IMR-90 (cell line): ENCODE data around the gene TMEM131. TPM values are rescaled to one million over a fixed set of nuclear protein-coding genes. Genes with fewer than 3 reads are reported as not detected.

ENCODE experiments used
- ATAC-seq: fragments of 200-7000 bp; cut with Tn5 transposase; 2 replicates; pipeline ENCODE4 v1.9.1; 2020; ENCODE audit warnings: low read depth, mild to moderate bottlenecking, moderate library complexity
- BruUV-seq: library from RNA; stranded (reverse); fragments of 400-500 nt; replicated peaks from 2 replicates; lab custom pipeline; 2021; lab: Mats Ljungman, UMichigan
- CTCF ChIA-PET: fragments of 300-600 bp; formaldehyde crosslinking; extraction: SDS; loops from one replicate; lab custom pipeline; 2021; ENCODE audit warnings: antibody characterized with exemption; lab: Yijun Ruan, JAX
- POLR2A ChIA-PET: fragments of 300-600 bp; sonication (Branson Sonifier 250); formaldehyde crosslinking; loops from one replicate; lab custom pipeline; 2022; ENCODE audit warnings: antibody characterized with exemption; ENCODE audit not compliant: unreplicated experiment; lab: Charles Lee
- DNase-seq: peaks from one replicate; pipeline ENCODE4 v3.0.0; 2013
- H2AFZ ChIP-seq: replicated peaks from 2 replicates; pipeline ENCODE3; 2013; ENCODE audit warnings: low read length, mild to moderate bottlenecking; ENCODE audit not compliant: poor library complexity
- H2AK5ac ChIP-seq: 2 replicates; pipeline ENCODE4 v1.6.1; 2013; ENCODE audit warnings: low read depth, low read length, inconsistent platforms
- H2AK9ac ChIP-seq: replicated peaks from 2 replicates; pipeline ENCODE3; 2013; ENCODE audit warnings: mild to moderate bottlenecking, low read depth, low read length, moderate library complexity; ENCODE audit not compliant: poor library complexity
- H2BK120ac ChIP-seq: 2 replicates; pipeline ENCODE4 v1.6.1; 2013; ENCODE audit warnings: low read depth, low read length, inconsistent platforms
- H2BK15ac ChIP-seq: 3 replicates; pipeline ENCODE4 v1.6.1; 2013; ENCODE audit warnings: low read depth, low read length, inconsistent platforms
- H2BK20ac ChIP-seq: 2 replicates; pipeline ENCODE4 v1.6.1; 2013; ENCODE audit warnings: low read depth, mild to moderate bottlenecking, inconsistent platforms, low read length, moderate library complexity
- H2BK5ac ChIP-seq: 2 replicates; pipeline ENCODE4 v1.6.1; 2013; ENCODE audit warnings: mild to moderate bottlenecking, low read depth, low read length, inconsistent platforms; ENCODE audit not compliant: poor library complexity, severe bottlenecking
- H3K14ac ChIP-seq: replicated peaks from 2 replicates; pipeline ENCODE4 v1.6.1; 2013; ENCODE audit warnings: low read depth, low read length, inconsistent platforms
- H3K18ac ChIP-seq: 2 replicates; pipeline ENCODE4 v1.6.1; 2013; ENCODE audit warnings: low read depth, low read length, control low read depth
- H3K23ac ChIP-seq: 2 replicates; pipeline ENCODE4 v1.6.1; 2013; ENCODE audit warnings: low read depth, low read length, inconsistent platforms
- H3K27ac ChIP-seq: 2 replicates; pipeline ENCODE4 v1.5.1; 2013; ENCODE audit warnings: mild to moderate bottlenecking, control low read depth, low read length; ENCODE audit not compliant: insufficient read depth
- H3K27me3 ChIP-seq: 2 replicates; pipeline ENCODE4 v1.6.1; 2013; ENCODE audit warnings: low read length; ENCODE audit not compliant: control insufficient read depth, insufficient read depth
- H3K36me3 ChIP-seq: 2 replicates; pipeline ENCODE4 v1.6.1; 2013; ENCODE audit warnings: low read length, mixed read lengths; ENCODE audit not compliant: control insufficient read depth, insufficient read depth
- H3K4ac ChIP-seq: 2 replicates; pipeline ENCODE4 v1.6.1; 2013; ENCODE audit warnings: low read depth, low read length, inconsistent platforms
- H3K4me1 ChIP-seq: 2 replicates; pipeline ENCODE4 v1.6.1; 2013; ENCODE audit warnings: low read length, mixed read lengths; ENCODE audit not compliant: control insufficient read depth, insufficient read depth
- H3K4me2 ChIP-seq: 2 replicates; pipeline ENCODE4 v1.6.1; 2013; ENCODE audit warnings: low read depth, mild to moderate bottlenecking, control low read depth, low read length, moderate library complexity
- H3K4me3 ChIP-seq: 2 replicates; pipeline ENCODE4 v1.5.1; 2013; ENCODE audit warnings: low read depth, mild to moderate bottlenecking, control low read depth, low read length, moderate library complexity; ENCODE audit not compliant: insufficient read depth
- H3K56ac ChIP-seq: 2 replicates; pipeline ENCODE4 v1.6.1; 2013; ENCODE audit warnings: low read length, inconsistent platforms; ENCODE audit not compliant: insufficient read depth; ENCODE audit errors: extremely low read depth
- H3K79me1 ChIP-seq, 2 experiments: 2 replicates each; pipeline ENCODE4 v1.6.1; 2013; ENCODE audit warnings: low read length in 2 of 2, inconsistent platforms in 1 of 2, low read depth in 1 of 2
- H3K9ac ChIP-seq: 2 replicates; pipeline ENCODE4 v1.6.1; 2013; ENCODE audit warnings: low read depth, low read length, control low read depth
- H3K9me1 ChIP-seq: 2 replicates; pipeline ENCODE4 v1.6.1; 2013; ENCODE audit warnings: low read length, inconsistent platforms; ENCODE audit not compliant: insufficient read depth
- H3K9me3 ChIP-seq: 2 replicates; pipeline ENCODE4 v1.6.1; 2013; ENCODE audit warnings: low read length; ENCODE audit not compliant: control insufficient read depth, insufficient read depth
- H4K20me1 ChIP-seq: 2 replicates; pipeline ENCODE4 v1.6.1; 2013; ENCODE audit warnings: low read length, inconsistent platforms; ENCODE audit not compliant: insufficient read depth
- H4K5ac ChIP-seq: 2 replicates; pipeline ENCODE4 v1.6.1; 2013; ENCODE audit warnings: mild to moderate bottlenecking, low read depth, low read length, control low read depth
- H4K8ac ChIP-seq, 2 experiments: 2 replicates each; pipeline ENCODE4 v1.6.1; 2013; ENCODE audit warnings: low read depth in 2 of 2, low read length in 2 of 2, control low read depth in 1 of 2, inconsistent platforms in 1 of 2
- H4K91ac ChIP-seq: 2 replicates; pipeline ENCODE4 v1.6.1; 2013; ENCODE audit warnings: low read depth, low read length, inconsistent platforms; ENCODE audit not compliant: insufficient read depth
- CHD1 ChIP-seq: IDR thresholded peaks from 2 replicates; pipeline ENCODE4 v1.6.1; 2012; ENCODE audit warnings: low read depth, low read length, improper control_type of control experiment
- ELK1 ChIP-seq: fragments of 150-350 bp; IDR thresholded peaks from 2 replicates; pipeline ENCODE4 v1.6.1; 2016; ENCODE audit warnings: low read depth, mild to moderate bottlenecking, low read length, moderate library complexity, borderline replicate concordance
- FOS ChIP-seq: fragments of 150-350 bp; IDR thresholded peaks from 2 replicates; pipeline ENCODE4 v1.6.1; 2016; ENCODE audit warnings: low read depth, low read length
- MXI1 ChIP-seq: IDR thresholded peaks from 2 replicates; pipeline ENCODE4 v1.6.1; 2012; ENCODE audit warnings: low read depth, mild to moderate bottlenecking, low read length, moderate library complexity, borderline replicate concordance
- NFE2L2 ChIP-seq: fragments of 150-350 bp; IDR thresholded peaks from 2 replicates; pipeline ENCODE4 v1.6.1; 2016; ENCODE audit warnings: low read depth, mild to moderate bottlenecking, low read length
- RAD21 ChIP-seq: IDR thresholded peaks from 2 replicates; pipeline ENCODE4 v1.6.1; 2012; ENCODE audit warnings: low read length, improper control_type of control experiment
- USF2 ChIP-seq: fragments of 150-350 bp; IDR thresholded peaks from 2 replicates; pipeline ENCODE4 v1.6.1; 2017; ENCODE audit warnings: mild to moderate bottlenecking, antibody characterized with exemption, low read length, low read depth
- WGBS, 2 experiments: methylation state at CpG; one replicate each; pipeline versions ENCODE4 v1.1.5 to v1.1.7; 2013; ENCODE audit warnings: missing lambda C conversion rate in 2 of 2; ENCODE audit not compliant: insufficient read length in 1 of 2; ENCODE audit errors: extremely low coverage in 2 of 2; 5-methylcytosine and 5-hydroxymethylcytosine counted together
- dilution Hi-C: fragments of 300-500 bp; cut with HindIII; formaldehyde crosslinking; loops from one replicate; pipeline ENCODE4 v1.14.3; 2018; ENCODE audit warnings: low sequenced_read_pairs; ENCODE audit not compliant: unreplicated experiment
- in situ Hi-C: fragments of 300-500 bp; cut with MboI; formaldehyde crosslinking; loops from 3 replicates; pipeline ENCODE4 v1.14.3; 2019; ENCODE audit warnings: low sequenced_read_pairs, inconsistent platforms, mixed read lengths
- intact Hi-C: fragments of 100-400 bp; cut with micrococcal nuclease; formaldehyde crosslinking; loops from 2 replicates; pipeline ENCODE4 v1.10.0; 2022
- polyA plus RNA-seq, 3 experiments: library from polyadenylated mRNA; depleted of rRNA; stranded (reverse); fragments of >200 nt; gene quantifications; 2 replicates each; pipeline ENCODE4 v1.2.3, GENCODE V29; 2012; ENCODE audit warnings: low replicate concordance in 1 of 3
- total RNA-seq: library from RNA; depleted of rRNA; stranded (reverse); fragments of >200 nt; gene quantifications from 2 replicates; pipeline ENCODE4 v1.2.3, GENCODE V29; 2012

Gene TMEM131
- total and polyA plus RNA-seq, 2 of the 4 experiments (the other 2 are of a cell fraction): 13.3 to 14.0 TPM

- Histone ChIP-seq H3K18ac (no peak overlapping the region), H2BK5ac (no peak overlapping the region), H2AFZ (no peak overlapping the region), H3K36me3 (no peaks in the 10 kb centered on the region), H3K23ac (no peak overlapping the region; the same call in 1 of the 2 replicates), H2AK9ac (no peak overlapping the region), H3K27me3 (no peaks in the 10 kb centered on the region), H2BK20ac (no peak overlapping the region), H3K9me1 (peaks cover 1% of the 10 kb centered on the region), H4K91ac (no peak overlapping the region), H3K79me1 (peaks cover 18 to 41% of the 10 kb centered on the region in 2 experiments), H4K5ac (no peak overlapping the region), H3K4me1 (peaks cover 2% of the 10 kb centered on the region; the same call in 1 of the 2 replicates), H2BK15ac (no peak overlapping the region), H4K20me1 (peaks cover 45% of the 10 kb centered on the region), H3K56ac (no peak overlapping the region), H2BK120ac (no peak overlapping the region), H3K4me2 (no peak overlapping the region), H2AK5ac (no peak overlapping the region), H3K14ac (no peak overlapping the region), H3K9ac (no peak overlapping the region), H3K27ac (no peak overlapping the region), H3K9me3 (no peaks in the 10 kb centered on the region; the same call in 1 of the 2 replicates), H3K4ac (no peak overlapping the region), H3K4me3 (no peak overlapping the region), H4K8ac (no peak overlapping the region)
- in situ Hi-C loops (no loop called here), dilution Hi-C loops (no loop called here), intact Hi-C loops (loop anchor here (5.0 to 10.0 kb wide), 2 partner anchors 79 to 284 kb away; no protein-coding TSS in a partner anchor)
- no peak for ATAC-seq
- 96% methylated on average over 4 of the region's 7 CpGs; no CpG with 5 or more reads in 1 of the 2 experiments for WGBS, 2 experiments
- ChIA-PET CTCF (no interaction called here), POLR2A (no interaction called here)
- TF ChIP-seq USF2 (no peak), MXI1 (no peak), RAD21 (no peak), CHD1 (no peak), ELK1 (no peak), FOS (no peak), NFE2L2 (no peak)
- no peak for DNase-seq
- BruUV-seq: no TSS peak
These were observed 4.5 kb downstream of the TMEM131 start for GRCh38 chr2:97991081-97991856.
